Thoracic aorta (tissue), 2 donors: ENCODE results near the gene MOK. TPM values are rescaled to one million over a fixed set of nuclear protein-coding genes. Genes with fewer than 3 reads are reported as not detected.
A peak's percentile ranks its signal among the peaks of the same experiment; 100 is the strongest.

ENCODE experiments used
- ATAC-seq: fragments of 150-250 bp; one replicate; pipeline ENCODE4 v1.8.0; 2017; ENCODE audit warnings: low read depth; ENCODE audit not compliant: insufficient number of reproducible peaks, low FRiP score
- DNase-seq: peaks from one replicate; pipeline ENCODE4 v3.0.0-alpha.2; 2020; ENCODE audit warnings: low spot score
- H3K27ac ChIP-seq, 2 donors: fragments of 200-600 bp; sonication (generic); 1 replicate in 1 of 2; 2 replicates in 1 of 2; pipeline ENCODE4 v1.5.1; 2016; ENCODE audit warnings: mild to moderate bottlenecking in 2 of 2, moderate library complexity in 2 of 2
- H3K27me3 ChIP-seq: fragments of 200-600 bp; sonication (generic); replicated peaks from 2 replicates; pipeline ENCODE4 v1.6.0; 2016; ENCODE audit warnings: mild to moderate bottlenecking; ENCODE audit not compliant: insufficient read depth
- H3K36me3 ChIP-seq: fragments of 200-600 bp; sonication (generic); one replicate; pipeline ENCODE4 v1.5.1; 2016
- H3K4me1 ChIP-seq, 2 donors: fragments of 200-600 bp; sonication (generic); 1 replicate in 1 of 2; 2 replicates in 1 of 2; pipeline versions ENCODE4 v1.5.1 to v1.6.0; 2016; ENCODE audit warnings: low read depth in 2 of 2, mild to moderate bottlenecking in 1 of 2; ENCODE audit not compliant: control insufficient read depth in 1 of 2
- H3K4me3 ChIP-seq: fragments of 200-600 bp; sonication (generic); 2 replicates; pipeline ENCODE4 v1.5.1; 2016; ENCODE audit warnings: mild to moderate bottlenecking
- H3K9me3 ChIP-seq: fragments of 200-600 bp; sonication (generic); 2 replicates; pipeline ENCODE4 v1.5.1; 2016
- total RNA-seq, 2 donors: library from RNA; depleted of rRNA; stranded (reverse); fragments of >200 nt; gene quantifications; one replicate each; pipeline versions ENCODE4 v1.1.0 to v1.2.3, GENCODE V29; 2016
- TF ChIP-seq, protein P1 (sequence below): fragments of 200-600 bp; sonication (generic); IDR thresholded peaks from one replicate; pipeline ENCODE4 v1.5.1; 2019; ENCODE audit warnings: antibody characterized with exemption

The MOK gene
- total RNA-seq, 2 donors from 2014 or later = 15.0 to 41.0 TPM

DNA sequence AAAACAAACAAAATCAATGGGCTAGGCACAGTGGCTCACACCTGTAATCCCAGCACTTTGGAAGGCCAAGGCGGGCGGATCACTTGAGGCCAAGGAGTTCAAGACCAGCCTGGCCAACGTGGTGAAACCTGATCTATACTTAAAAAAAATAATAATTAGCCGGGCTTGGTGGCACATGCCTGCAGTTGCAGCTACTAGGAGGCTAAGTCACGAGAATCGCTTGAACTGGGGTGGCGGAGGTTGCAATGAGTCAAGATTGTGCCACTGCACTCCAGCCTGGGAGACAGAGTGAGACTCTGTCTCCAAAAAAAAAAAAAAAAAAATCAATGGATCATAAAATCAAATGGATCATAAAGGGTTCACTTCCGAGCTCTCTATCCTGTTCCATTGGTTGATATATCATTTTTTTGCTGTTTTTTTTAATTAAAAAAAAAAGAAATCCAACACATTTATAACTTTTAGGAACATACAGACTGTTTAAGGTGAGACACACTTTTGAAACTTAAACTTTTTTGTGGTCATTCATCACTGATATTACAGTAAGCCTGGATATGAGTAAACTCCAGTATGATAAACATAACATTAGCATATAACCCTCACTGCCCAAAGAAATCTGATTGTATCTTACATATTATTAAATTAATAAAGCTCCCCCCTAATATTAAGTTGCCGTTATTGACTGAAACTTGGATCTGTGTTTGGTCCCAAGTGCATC, 22.1 kb downstream of the MOK start:
- Histone ChIP-seq H3K36me3 (no peaks in the 10 kb centered on the region), H3K4me3 (no peak overlapping the region), H3K9me3 (no peaks in the 10 kb centered on the region), H3K27me3 (no peaks in the 10 kb centered on the region), H3K4me1 (peaks cover 0 to 3% of the 10 kb centered on the region in 2 donors), H3K27ac (no peak overlapping the region)
- ATAC-seq = no peak
- TF ChIP-seq, protein P1, sequence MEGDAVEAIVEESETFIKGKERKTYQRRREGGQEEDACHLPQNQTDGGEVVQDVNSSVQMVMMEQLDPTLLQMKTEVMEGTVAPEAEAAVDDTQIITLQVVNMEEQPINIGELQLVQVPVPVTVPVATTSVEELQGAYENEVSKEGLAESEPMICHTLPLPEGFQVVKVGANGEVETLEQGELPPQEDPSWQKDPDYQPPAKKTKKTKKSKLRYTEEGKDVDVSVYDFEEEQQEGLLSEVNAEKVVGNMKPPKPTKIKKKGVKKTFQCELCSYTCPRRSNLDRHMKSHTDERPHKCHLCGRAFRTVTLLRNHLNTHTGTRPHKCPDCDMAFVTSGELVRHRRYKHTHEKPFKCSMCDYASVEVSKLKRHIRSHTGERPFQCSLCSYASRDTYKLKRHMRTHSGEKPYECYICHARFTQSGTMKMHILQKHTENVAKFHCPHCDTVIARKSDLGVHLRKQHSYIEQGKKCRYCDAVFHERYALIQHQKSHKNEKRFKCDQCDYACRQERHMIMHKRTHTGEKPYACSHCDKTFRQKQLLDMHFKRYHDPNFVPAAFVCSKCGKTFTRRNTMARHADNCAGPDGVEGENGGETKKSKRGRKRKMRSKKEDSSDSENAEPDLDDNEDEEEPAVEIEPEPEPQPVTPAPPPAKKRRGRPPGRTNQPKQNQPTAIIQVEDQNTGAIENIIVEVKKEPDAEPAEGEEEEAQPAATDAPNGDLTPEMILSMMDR = no peak
- DNase-seq = no peak

DNA sequence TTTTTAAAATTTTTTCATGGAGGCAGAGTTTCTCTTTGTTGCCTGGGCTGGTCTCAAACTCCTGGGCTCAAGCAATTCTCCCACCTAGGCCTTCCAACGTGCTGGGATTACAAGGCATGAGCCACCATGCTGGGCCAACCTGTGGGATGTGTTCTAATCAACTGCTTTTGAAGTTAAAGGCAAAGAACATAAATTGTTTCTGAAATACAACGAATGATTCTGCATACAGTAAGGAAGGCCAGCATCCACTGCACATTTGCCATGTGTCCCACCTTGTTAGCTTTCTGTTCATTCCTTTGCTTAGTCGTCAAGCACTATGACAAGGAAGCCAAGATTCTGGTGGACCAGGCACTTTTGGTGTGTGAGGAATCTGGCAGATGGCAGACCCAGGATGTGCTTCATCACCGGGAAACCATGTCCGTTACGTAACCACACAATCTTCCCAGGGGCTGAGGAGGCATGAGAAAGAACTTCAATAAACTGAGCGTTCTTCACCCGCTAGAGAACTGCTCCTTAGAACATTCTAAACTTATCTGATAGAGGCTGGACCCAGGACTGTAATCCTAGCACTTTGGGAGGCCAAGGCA, 24.5 kb downstream of the MOK start:
- DNase-seq (no peak), ATAC-seq (no peak)
- no peaks in the 10 kb centered on the region for H3K36me3 ChIP-seq
- H3K27me3 ChIP-seq = no peaks in the 10 kb centered on the region
- no peak overlapping the region for H3K27ac ChIP-seq
- no peaks in the 10 kb centered on the region for H3K9me3 ChIP-seq
- H3K4me1 ChIP-seq = peaks cover 0 to 3% of the 10 kb centered on the region in 2 donors
- no peak overlapping the region for H3K4me3 ChIP-seq
- TF ChIP-seq, protein P1 = no peak

DNA sequence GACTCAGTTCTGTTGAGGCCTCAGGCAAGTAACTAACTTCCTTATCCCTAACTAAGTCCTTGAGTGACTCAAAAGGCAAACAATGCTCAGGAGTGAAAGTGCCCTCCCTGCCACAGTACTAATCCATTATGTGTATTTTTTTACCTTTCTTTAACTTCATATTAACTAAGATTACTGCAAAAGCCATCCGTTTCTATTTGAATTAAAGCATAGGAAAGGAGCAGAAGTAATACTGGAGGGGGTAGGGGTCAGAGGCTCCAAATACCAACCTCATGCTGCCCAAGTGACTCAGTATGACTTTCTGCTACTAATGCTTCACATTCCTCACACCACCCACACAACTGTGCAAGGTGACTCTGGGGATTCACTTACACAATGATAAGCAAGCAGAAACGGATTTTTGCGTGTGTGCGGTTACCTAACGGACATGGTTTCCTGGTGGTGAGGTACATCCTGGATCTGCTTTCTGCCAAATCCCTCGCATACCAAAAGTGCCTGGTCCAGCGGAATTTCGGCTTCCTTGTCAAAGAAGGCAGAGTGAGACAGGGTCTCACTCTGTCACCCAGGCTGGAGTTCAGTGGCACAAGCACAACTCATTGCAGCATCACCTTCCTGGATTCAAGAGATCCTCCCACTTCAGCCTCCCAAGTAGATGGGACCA, 25.1 kb downstream of the MOK start:
- TF ChIP-seq, protein P1 = no peak
- Histone ChIP-seq H3K27me3 (no peaks in the 10 kb centered on the region), H3K4me1 (peaks cover 0 to 3% of the 10 kb centered on the region in 2 donors), H3K4me3 (no peak overlapping the region), H3K36me3 (no peaks in the 10 kb centered on the region), H3K9me3 (no peaks in the 10 kb centered on the region), H3K27ac (peak overlapping the region in 1 of 2 donors; percentile 14)
- ATAC-seq = no peak
- no peak for DNase-seq

DNA sequence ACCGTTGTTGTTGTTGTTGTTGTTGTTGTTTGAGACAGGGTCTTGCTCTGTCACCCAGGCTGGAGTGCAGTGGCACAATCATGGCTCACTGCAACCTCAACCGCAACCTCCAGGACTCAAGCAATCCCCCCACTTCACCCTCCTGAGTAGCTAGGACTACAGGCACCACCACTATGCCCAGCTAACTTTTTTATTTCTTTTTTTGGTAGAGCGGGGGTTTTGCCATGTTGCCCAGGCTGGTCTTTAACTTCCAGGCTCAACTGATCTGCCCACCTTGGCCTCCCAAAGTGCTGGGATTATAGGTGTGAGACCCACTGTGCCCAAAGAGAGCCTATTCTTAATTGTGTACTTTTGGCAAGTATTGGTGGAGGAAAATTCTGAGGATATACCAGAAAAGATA, 25.7 kb downstream of the MOK start:
- TF ChIP-seq, protein P1 = no peak
- Histone ChIP-seq H3K27ac (peak overlapping the region in 1 of 2 donors; percentile 14), H3K27me3 (no peaks in the 10 kb centered on the region), H3K4me1 (peaks cover 0 to 3% of the 10 kb centered on the region in 2 donors), H3K36me3 (no peaks in the 10 kb centered on the region), H3K4me3 (no peak overlapping the region), H3K9me3 (no peaks in the 10 kb centered on the region)
- DNase-seq (no peak), ATAC-seq (no peak)

DNA sequence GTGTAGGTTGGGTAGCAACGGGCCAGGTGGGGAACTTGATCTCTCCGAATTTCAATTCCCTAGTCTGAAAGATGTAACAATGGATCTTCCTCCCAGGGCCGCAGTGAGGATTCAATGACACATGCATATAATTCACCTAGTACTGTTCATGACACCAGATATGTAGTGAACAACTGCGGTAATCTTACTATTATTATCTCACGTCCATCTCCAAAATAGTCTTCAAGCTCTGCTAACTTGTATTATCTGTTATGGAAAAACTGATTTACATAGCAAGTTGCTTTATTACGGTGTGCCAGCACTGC, 26.4 kb downstream of the MOK start:
- Histone ChIP-seq H3K36me3 (no peaks in the 10 kb centered on the region), H3K27me3 (no peaks in the 10 kb centered on the region), H3K4me3 (no peak overlapping the region), H3K4me1 (peaks cover 0 to 3% of the 10 kb centered on the region in 2 donors), H3K27ac (no peak overlapping the region), H3K9me3 (no peaks in the 10 kb centered on the region)
- TF ChIP-seq, protein P1 = no peak
- ATAC-seq (no peak), DNase-seq (no peak)
